ENCODE results near the gene UGT2B11. TPM values are rescaled to one million over a fixed set of nuclear protein-coding genes. Genes with fewer than 3 reads are reported as not detected.
"Not testable (repeated sequence)": the region's sequence is repeated elsewhere in the genome, so short reads cannot be mapped to it uniquely, and the experiment has no call there.

Gene UGT2B11
- not detected for total RNA-seq

DNA sequence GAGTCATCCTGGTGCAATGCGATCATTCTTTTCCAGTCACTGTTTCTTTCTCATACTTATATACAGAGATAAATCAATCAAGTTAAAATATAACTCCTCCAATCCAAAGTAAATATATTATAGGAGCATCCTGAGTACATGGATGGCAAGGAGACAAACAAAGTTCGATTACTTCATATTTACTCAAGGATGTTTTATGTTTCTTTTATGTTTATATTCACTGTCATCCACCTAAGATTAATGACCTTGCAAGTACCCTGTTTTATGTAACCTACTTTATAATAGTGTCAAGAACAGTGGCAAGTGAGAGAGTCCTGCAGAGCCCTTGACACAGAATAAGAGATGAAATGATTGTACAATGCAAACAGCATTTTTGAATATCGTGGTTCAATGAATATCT, at the start of gene UGT2B11:
Gene UGT2B11, minus strand, starts transcription at position 33 of the 400 bp plus-strand sequence. Its CDS starts 26 bp downstream, at position 7.
- no peak within 1 kb of the TSS for H3K27ac ChIP-seq
- DNase-seq (ENCODE audit: low spot score in 2 of 2) = no peak
- intact Hi-C loops (cut with DNase I) = no loop called here
- H3K27me3 ChIP-seq = no peaks in the 10 kb centered on the region
- TF ChIP-seq, protein P1, sequence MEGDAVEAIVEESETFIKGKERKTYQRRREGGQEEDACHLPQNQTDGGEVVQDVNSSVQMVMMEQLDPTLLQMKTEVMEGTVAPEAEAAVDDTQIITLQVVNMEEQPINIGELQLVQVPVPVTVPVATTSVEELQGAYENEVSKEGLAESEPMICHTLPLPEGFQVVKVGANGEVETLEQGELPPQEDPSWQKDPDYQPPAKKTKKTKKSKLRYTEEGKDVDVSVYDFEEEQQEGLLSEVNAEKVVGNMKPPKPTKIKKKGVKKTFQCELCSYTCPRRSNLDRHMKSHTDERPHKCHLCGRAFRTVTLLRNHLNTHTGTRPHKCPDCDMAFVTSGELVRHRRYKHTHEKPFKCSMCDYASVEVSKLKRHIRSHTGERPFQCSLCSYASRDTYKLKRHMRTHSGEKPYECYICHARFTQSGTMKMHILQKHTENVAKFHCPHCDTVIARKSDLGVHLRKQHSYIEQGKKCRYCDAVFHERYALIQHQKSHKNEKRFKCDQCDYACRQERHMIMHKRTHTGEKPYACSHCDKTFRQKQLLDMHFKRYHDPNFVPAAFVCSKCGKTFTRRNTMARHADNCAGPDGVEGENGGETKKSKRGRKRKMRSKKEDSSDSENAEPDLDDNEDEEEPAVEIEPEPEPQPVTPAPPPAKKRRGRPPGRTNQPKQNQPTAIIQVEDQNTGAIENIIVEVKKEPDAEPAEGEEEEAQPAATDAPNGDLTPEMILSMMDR (IDR thresholded peaks at IDR 0.05) = no peak
- H3K4me1 ChIP-seq = no peaks in the 10 kb centered on the region
- no peak within 1 kb of the TSS for H3K4me3 ChIP-seq
- no peaks in the 10 kb centered on the region for H3K9me3 ChIP-seq
- H3K36me3 ChIP-seq = no peaks in the 10 kb centered on the region

DNA sequence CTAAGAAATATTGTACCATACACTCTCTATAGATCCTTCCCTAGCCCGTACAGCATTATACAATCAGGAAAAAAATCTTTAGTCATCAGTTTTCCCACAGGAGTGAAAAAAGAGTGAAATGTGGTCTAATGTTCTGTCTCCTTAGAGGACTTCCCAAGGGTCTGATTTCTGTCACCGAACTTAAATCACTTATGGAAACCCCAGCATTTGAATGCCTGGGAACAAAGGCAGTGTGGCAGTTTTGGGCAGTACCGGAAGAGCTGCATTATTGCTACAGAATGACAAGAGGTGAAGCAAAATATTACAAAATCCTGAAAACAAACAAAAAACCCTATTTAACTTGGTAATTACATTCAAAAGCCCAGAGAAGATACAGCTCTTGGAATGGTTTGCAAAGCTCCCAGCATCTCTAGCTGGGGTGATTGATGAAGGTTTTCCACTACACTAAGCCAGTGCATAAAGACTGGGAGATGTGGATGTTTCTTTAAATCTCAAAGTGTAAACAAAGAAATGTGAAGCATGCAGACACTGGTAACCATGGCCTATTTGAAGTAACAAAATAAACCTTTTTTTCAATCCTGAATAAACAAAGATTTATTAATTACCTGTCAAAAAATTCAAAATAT, 38.7 kb upstream of the UGT2B11 start:
- H3K27ac ChIP-seq; H3K27me3 ChIP-seq; H3K9me3 ChIP-seq; H3K4me1 ChIP-seq; H3K4me3 ChIP-seq; H3K36me3 ChIP-seq; intact Hi-C loops (cut with DNase I); DNase-seq (ENCODE audit: low spot score in 2 of 2): not testable (repeated sequence)

DNA sequence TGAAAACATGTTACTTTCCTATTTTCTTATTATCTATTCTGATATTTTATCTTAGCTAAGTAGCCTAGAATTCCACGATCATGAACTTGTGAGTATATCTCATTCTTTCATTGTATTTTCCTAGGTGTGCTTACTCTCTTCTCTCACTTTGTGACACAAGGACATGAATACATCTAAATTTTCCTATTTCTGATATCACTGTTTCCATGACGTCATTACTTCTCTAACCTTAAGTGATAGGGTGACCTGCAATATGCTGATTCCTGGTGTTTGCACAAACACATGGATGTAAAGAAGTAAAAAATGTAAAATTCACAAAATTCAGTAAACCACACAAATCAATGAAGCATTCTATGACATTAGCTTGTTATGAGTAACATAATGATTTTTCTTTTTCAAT, 36.3 kb upstream of the UGT2B11 start:
- DNase-seq (ENCODE audit: low spot score in 2 of 2); H3K4me1 ChIP-seq; H3K36me3 ChIP-seq; intact Hi-C loops (cut with DNase I); H3K9me3 ChIP-seq; H3K4me3 ChIP-seq; H3K27ac ChIP-seq; H3K27me3 ChIP-seq: not testable (repeated sequence)

DNA sequence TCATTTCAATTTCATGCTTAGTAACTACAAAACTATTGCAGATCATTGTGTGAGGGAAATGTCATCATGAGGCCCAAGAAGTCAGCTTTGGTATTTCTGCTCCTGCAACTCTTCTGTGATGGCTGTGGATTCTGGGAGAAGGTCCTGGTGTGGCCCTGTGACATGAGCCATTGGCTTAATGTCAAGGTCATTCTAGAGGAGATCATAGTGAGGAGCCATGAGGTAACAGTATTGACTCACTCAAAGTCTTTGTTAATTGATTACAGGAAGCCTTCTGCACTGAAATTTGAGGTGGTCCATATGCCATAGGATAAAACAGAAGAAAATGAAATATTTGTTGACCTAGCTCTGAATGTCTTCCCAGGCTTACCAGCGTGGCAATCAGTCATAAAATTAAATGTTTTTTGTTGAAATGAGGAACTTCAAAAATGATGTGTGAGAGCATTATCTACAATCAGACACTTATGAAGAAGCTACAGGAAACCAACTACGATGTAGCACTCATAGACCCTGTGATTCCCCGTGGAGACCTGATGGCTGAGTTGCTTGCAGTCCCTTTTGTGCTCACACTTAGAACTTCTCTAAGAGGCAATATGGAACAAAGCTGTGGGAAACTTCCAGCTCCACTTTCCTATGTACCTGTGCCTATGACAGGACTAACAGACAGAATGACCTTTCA, 28.2 kb upstream of the UGT2B11 start:
- H3K36me3 ChIP-seq; H3K4me3 ChIP-seq; H3K9me3 ChIP-seq; H3K27me3 ChIP-seq; intact Hi-C loops (cut with DNase I); DNase-seq (ENCODE audit: low spot score in 2 of 2); H3K27ac ChIP-seq; H3K4me1 ChIP-seq: not testable (repeated sequence)

DNA sequence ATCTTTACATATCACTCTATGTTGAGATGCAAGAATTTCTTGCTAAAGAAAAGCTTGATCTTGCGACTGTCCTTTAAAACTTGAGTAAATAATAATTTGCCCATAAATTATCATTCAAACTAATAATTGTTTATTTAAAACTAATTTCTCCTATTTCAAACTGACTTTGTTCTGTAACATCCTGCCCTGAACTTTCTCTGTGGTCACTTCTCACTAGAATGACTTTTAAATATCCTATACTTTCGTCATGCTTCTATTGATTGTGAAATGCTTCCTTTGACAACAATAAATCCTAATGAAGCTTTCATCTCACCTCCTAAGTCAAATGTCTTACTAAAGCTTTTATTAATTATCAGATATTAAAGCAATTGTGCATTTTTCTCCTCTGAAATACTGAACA, 27.2 kb upstream of the UGT2B11 start:
- H3K27me3 ChIP-seq; H3K36me3 ChIP-seq; intact Hi-C loops (cut with DNase I); H3K27ac ChIP-seq; H3K4me3 ChIP-seq; H3K9me3 ChIP-seq; H3K4me1 ChIP-seq; DNase-seq (ENCODE audit: low spot score in 2 of 2): not testable (repeated sequence)

DNA sequence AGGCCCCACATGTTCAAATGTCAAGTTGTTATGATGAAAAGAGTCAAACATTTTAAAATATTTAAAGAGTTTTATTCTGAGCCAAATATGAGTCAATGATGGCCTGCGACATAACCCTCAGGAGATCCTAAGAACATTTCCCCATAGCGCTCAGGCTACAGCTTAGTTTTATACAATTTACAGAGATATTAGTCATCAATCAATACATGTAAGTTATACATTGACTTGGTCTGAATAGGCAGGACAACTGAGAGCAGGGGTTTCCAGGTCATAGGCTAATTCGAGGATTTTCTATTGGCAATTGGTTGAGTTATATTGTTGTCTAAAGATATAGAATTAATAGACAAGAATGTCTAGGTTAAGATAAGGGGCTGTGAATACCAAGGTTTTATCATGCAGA, 26.2 kb upstream of the UGT2B11 start:
- H3K27ac ChIP-seq; DNase-seq (ENCODE audit: low spot score in 2 of 2); H3K27me3 ChIP-seq; H3K36me3 ChIP-seq; H3K4me3 ChIP-seq; intact Hi-C loops (cut with DNase I); H3K9me3 ChIP-seq; H3K4me1 ChIP-seq: not testable (repeated sequence)

DNA sequence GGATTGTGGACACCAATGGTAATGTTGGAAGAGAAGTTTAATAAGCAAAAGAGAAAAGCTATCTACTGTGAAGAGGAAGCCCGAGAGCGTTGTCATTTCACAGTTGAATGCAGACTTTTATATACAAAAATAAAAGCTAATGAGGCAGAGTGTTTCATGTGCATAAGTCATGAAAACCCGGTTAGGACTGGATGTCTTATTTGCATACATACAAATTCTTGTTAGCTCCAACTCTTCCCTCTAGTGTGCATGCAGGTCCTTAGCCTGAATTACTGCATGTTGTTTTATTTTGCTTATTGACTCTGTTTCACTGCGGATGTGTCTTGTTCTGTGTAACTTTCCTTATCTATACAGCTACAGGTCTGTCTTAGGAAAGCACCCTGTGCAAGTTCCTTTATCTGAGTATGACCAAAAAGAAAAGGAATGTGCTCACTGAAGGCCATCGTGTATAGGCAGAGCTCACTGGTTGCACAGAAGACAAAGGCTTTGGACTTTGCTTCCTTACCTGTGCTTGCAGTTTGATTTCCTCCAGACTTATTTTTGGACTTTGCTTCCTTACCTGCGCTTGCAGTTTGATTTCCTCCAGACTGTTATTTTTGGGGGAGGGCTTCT, 25.1 kb upstream of the UGT2B11 start:
- Histone ChIP-seq H3K4me1 (no peaks in the 10 kb centered on the region), H3K27me3 (no peaks in the 10 kb centered on the region), H3K4me3 (no peak overlapping the region), H3K36me3 (no peaks in the 10 kb centered on the region), H3K9me3 (no peaks in the 10 kb centered on the region), H3K27ac (no peak overlapping the region)
- no peak for DNase-seq (ENCODE audit: low spot score in 2 of 2)
- intact Hi-C loops (cut with DNase I) = no loop called here
- TF ChIP-seq, protein P1 (IDR thresholded peaks at IDR 0.05) = no peak

DNA sequence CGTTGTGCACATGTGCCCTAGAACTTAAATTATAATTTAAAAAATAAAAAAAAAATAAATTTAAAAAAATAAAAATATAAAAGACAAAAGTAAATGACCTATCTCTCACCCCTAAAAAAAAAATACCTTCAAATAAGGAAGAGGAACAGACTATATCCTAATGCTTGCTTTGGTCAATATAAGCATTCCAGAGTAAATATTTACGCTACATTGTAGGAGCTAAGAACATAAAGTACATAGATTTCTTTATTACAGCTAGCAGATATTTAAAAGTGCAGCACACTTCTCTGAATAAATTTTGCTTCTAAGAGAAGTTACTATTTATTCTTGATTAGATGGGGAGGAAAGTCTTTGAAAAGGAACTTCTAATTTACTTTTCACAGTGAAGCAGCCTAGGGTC, 24.5 kb upstream of the UGT2B11 start:
- TF ChIP-seq, protein P1 (IDR thresholded peaks at IDR 0.05) = no peak
- Histone ChIP-seq H3K27ac (no peak overlapping the region), H3K4me3 (no peak overlapping the region), H3K4me1 (no peaks in the 10 kb centered on the region), H3K36me3 (no peaks in the 10 kb centered on the region), H3K9me3 (no peaks in the 10 kb centered on the region), H3K27me3 (no peaks in the 10 kb centered on the region)
- intact Hi-C loops (cut with DNase I) = no loop called here
- no peak for DNase-seq (ENCODE audit: low spot score in 2 of 2)
